Gastroesophageal sphincter (tissue), 3 donors: ENCODE data around the gene ATP1B3.

Experiments
- CTCF ChIP-seq, 4 experiments: fragments of 200-600 bp in 2 of 4; fragments of 450-650 bp in 2 of 4; sonication (generic) in 1 of 4; IDR thresholded peaks; one replicate each; pipeline ENCODE4 v1.5.1; 2017 to 2019; ENCODE audit warnings: antibody characterized with exemption in 4 of 4, mild to moderate bottlenecking in 2 of 4, moderate library complexity in 2 of 4
- EP300 ChIP-seq: sonication (generic); formaldehyde crosslinking; IDR thresholded peaks from one replicate; pipeline ENCODE4 v1.6.1; 2017; ENCODE audit warnings: antibody characterized with exemption, mild to moderate bottlenecking
- POLR2A ChIP-seq, 2 donors: fragments of 450-650 bp; IDR thresholded peaks; one replicate each; pipeline ENCODE4 v1.6.1; 2017; ENCODE audit warnings: antibody characterized with exemption in 2 of 2, mild to moderate bottlenecking in 2 of 2, moderate library complexity in 1 of 2

GRCh38 chr3:141878817-141879216, 2.4 kb downstream of the ATP1B3 start:
- TF ChIP-seq CTCF (IDR thresholded peaks at IDR 0.05) (no peak), EP300 (no peak), POLR2A (IDR thresholded peaks at IDR 0.05) (no peak)
